Neural cell (in vitro differentiated cells): ENCODE measurements around the gene ADGRF3. TPM values are rescaled to one million over a fixed set of nuclear protein-coding genes. Genes with fewer than 3 reads are reported as not detected.

Experiments
- H2AFZ ChIP-seq: fragments of 200-600, 300-800 bp; sonication (generic), shearing (Covaris generic); 2 replicates; pipeline ENCODE4 v1.6.0; 2014; ENCODE audit warnings: low read depth, mild to moderate bottlenecking, antibody characterized with exemption, low read length, moderate library complexity
- H3F3A ChIP-seq: fragments of 200-600 bp; shearing (Covaris generic); 2 replicates; pipeline ENCODE4 v1.6.1; 2016; ENCODE audit warnings: mild to moderate bottlenecking, moderate library complexity, mixed read lengths, antibody characterized with exemption, low read length; ENCODE audit not compliant: insufficient read depth, poor library complexity, severe bottlenecking
- H3K27ac ChIP-seq: fragments of 200-600, 300-800 bp; sonication (generic), shearing (Covaris generic); 2 replicates; pipeline ENCODE4 v1.5.1; 2014; ENCODE audit warnings: mild to moderate bottlenecking, low read length, moderate library complexity
- H3K27me3 ChIP-seq: fragments of 300-800, 200-600 bp; sonication (generic), shearing (Covaris generic); 2 replicates; pipeline ENCODE4 v1.6.0; 2014; ENCODE audit warnings: mild to moderate bottlenecking, low read depth, low read length, moderate library complexity; ENCODE audit not compliant: insufficient read depth
- H3K36me3 ChIP-seq: fragments of 300-800, 200-600 bp; sonication (generic), shearing (Covaris generic); 2 replicates; pipeline ENCODE4 v1.5.1; 2014; ENCODE audit warnings: mild to moderate bottlenecking, antibody characterized with exemption, low read length, moderate library complexity; ENCODE audit not compliant: insufficient read depth
- H3K4me2 ChIP-seq: fragments of 300-800, 200-600 bp; sonication (generic), shearing (Covaris generic); 2 replicates; pipeline ENCODE4 v1.6.0; 2014; ENCODE audit warnings: mild to moderate bottlenecking, low read length
- H3K4me3 ChIP-seq: fragments of 300-800, 200-600 bp; sonication (generic), shearing (Covaris generic); 2 replicates; pipeline ENCODE4 v1.5.1; 2014; ENCODE audit warnings: mild to moderate bottlenecking, low read length, moderate library complexity
- H3K79me2 ChIP-seq: fragments of 200-600 bp; shearing (Covaris generic); replicated peaks from 2 replicates; pipeline ENCODE4 v1.6.0; 2014; ENCODE audit warnings: mild to moderate bottlenecking, low read length, moderate library complexity; ENCODE audit not compliant: insufficient read depth
- H3K9ac ChIP-seq: fragments of 300-800, 200-600 bp; sonication (generic), shearing (Covaris generic); 2 replicates; pipeline ENCODE4 v1.6.1; 2016; ENCODE audit warnings: mild to moderate bottlenecking, low read length, mixed read lengths
- H3K9me2 ChIP-seq: fragments of 200-600 bp; shearing (Covaris generic); 2 replicates; pipeline ENCODE4 v1.6.1; 2016; ENCODE audit warnings: mild to moderate bottlenecking, low read length, mixed read lengths; ENCODE audit not compliant: insufficient read depth
- H3K9me3 ChIP-seq: fragments of 200-600, 300-800 bp; sonication (generic), shearing (Covaris generic); 2 replicates; pipeline ENCODE4 v1.6.1; 2016; ENCODE audit warnings: mild to moderate bottlenecking, mixed run types, low read length, moderate library complexity, mixed read lengths
- H4K20me1 ChIP-seq: fragments of 200-600 bp; shearing (Covaris generic); 2 replicates; pipeline ENCODE4 v1.6.1; 2016; ENCODE audit warnings: mild to moderate bottlenecking, mixed run types; ENCODE audit not compliant: insufficient read depth
- EP300 ChIP-seq: fragments of 450-650 bp; conservative IDR thresholded peaks from 2 replicates; pipeline ENCODE4 v1.6.1; 2014; ENCODE audit warnings: antibody characterized with exemption, mild to moderate bottlenecking, moderate library complexity; ENCODE audit not compliant: poor library complexity, severe bottlenecking
- EZH2 ChIP-seq: fragments of 200-600, 300-800 bp; shearing (Covaris generic), sonication (generic); IDR thresholded peaks from 2 replicates; pipeline ENCODE4 v1.6.1; 2014; ENCODE audit warnings: antibody characterized with exemption, low read length, borderline replicate concordance, mild to moderate bottlenecking; ENCODE audit not compliant: insufficient read depth, poor library complexity, severe bottlenecking
- MXI1 ChIP-seq: fragments of 450-650 bp; conservative IDR thresholded peaks from 2 replicates; pipeline ENCODE4 v1.6.1; 2014; ENCODE audit warnings: antibody characterized with exemption, mild to moderate bottlenecking; ENCODE audit not compliant: poor library complexity, severe bottlenecking
- POLR2AphosphoS5 ChIP-seq: IDR thresholded peaks from 2 replicates; pipeline ENCODE4 v1.6.1; 2012
- RAD21 ChIP-seq: fragments of 450-650 bp; conservative IDR thresholded peaks from 2 replicates; pipeline ENCODE4 v1.6.1; 2014; ENCODE audit warnings: antibody characterized with exemption, mild to moderate bottlenecking, moderate library complexity
- SMC3 ChIP-seq: fragments of 450-650 bp; conservative IDR thresholded peaks from 2 replicates; pipeline ENCODE4 v1.6.1; 2014; ENCODE audit warnings: antibody characterized with exemption, mild to moderate bottlenecking, moderate library complexity; ENCODE audit not compliant: poor library complexity
- TAF1 ChIP-seq: IDR thresholded peaks from 2 replicates; pipeline ENCODE4 v1.6.1; 2012; ENCODE audit warnings: low read depth
- polyA plus RNA-seq: library from polyadenylated mRNA; depleted of rRNA; stranded (reverse); fragments of >200 nt; gene quantifications from 2 replicates; pipeline ENCODE4 v1.2.3, GENCODE V29; 2014
- TF ChIP-seq, protein P1 (sequence below): IDR thresholded peaks from 2 replicates; pipeline ENCODE4 v1.6.1; 2012; ENCODE audit warnings: borderline replicate concordance
- TF ChIP-seq, protein P2 (sequence below): fragments of 450-650 bp; IDR thresholded peaks from 2 replicates; pipeline ENCODE4 v1.5.1; 2014; ENCODE audit warnings: antibody characterized with exemption, mild to moderate bottlenecking, moderate library complexity; ENCODE audit not compliant: poor library complexity, severe bottlenecking

The ADGRF3 gene
- polyA plus RNA-seq, 1 donor from 2014 or later: 0.42 TPM

- Histone ChIP-seq H3K9ac (no peak overlapping the region), H2AFZ (no peak overlapping the region), H3K4me2 (no peak overlapping the region), H3K27ac (no peak overlapping the region), H3K9me2 (no peaks in the 10 kb centered on the region), H3K9me3 (no peaks in the 10 kb centered on the region), H3K79me2 (no peaks in the 10 kb centered on the region), H3K36me3 (peaks cover 3% of the 10 kb centered on the region), H4K20me1 (no peaks in the 10 kb centered on the region), H3K4me3 (no peak overlapping the region), H3K27me3 (no peaks in the 10 kb centered on the region), H3F3A (no peaks in the 10 kb centered on the region)
- no peak for TF ChIP-seq SMC3
- no peak for TF ChIP-seq POLR2AphosphoS5
- TF ChIP-seq, protein P1, sequence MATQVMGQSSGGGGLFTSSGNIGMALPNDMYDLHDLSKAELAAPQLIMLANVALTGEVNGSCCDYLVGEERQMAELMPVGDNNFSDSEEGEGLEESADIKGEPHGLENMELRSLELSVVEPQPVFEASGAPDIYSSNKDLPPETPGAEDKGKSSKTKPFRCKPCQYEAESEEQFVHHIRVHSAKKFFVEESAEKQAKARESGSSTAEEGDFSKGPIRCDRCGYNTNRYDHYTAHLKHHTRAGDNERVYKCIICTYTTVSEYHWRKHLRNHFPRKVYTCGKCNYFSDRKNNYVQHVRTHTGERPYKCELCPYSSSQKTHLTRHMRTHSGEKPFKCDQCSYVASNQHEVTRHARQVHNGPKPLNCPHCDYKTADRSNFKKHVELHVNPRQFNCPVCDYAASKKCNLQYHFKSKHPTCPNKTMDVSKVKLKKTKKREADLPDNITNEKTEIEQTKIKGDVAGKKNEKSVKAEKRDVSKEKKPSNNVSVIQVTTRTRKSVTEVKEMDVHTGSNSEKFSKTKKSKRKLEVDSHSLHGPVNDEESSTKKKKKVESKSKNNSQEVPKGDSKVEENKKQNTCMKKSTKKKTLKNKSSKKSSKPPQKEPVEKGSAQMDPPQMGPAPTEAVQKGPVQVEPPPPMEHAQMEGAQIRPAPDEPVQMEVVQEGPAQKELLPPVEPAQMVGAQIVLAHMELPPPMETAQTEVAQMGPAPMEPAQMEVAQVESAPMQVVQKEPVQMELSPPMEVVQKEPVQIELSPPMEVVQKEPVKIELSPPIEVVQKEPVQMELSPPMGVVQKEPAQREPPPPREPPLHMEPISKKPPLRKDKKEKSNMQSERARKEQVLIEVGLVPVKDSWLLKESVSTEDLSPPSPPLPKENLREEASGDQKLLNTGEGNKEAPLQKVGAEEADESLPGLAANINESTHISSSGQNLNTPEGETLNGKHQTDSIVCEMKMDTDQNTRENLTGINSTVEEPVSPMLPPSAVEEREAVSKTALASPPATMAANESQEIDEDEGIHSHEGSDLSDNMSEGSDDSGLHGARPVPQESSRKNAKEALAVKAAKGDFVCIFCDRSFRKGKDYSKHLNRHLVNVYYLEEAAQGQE: no peak
These were observed 66.7 kb downstream of the ADGRF3 start for GRCh38 chr2:26279886-26280285.

DNA sequence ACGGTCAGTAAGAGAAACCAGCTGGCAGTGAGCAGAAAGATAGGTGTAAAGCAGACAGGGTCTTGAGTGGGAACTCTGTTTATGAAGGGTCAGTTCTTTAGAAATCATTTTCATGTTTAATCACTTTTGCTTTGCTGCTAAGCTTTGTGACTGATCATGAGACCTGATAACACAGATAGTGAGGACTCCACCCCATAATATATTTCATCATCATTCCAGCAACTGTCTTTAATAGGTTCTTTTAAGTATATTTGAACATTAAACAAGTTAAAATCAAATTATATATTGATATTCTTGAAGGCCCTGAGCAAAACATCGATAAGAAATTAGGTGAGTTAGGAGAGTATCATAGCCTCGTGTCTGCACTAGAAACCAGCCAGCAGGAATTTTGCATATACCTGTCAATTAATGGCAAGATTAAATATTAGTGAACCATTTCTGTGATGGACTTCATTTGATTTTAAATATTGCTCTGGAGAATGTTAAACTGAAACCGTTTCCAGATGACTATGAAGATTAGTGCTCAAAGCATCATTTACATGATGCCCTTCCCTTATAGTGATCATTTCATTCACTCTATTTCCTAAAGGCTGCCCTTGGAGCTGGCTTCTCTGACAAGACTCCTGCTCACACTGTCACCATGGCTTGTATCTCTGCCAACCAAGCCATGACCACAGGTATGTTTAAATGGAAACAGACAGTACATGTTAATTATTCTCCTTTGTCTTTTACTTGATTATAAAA lies 69.9 kb downstream of the ADGRF3 start:
- H3K4me3 ChIP-seq: no peak overlapping the region
- no peak overlapping the region for H3K9ac ChIP-seq
- H3K9me3 ChIP-seq: no peaks in the 10 kb centered on the region
- H3K36me3 ChIP-seq: peaks cover 3% of the 10 kb centered on the region
- H4K20me1 ChIP-seq: no peaks in the 10 kb centered on the region
- H3K79me2 ChIP-seq: no peaks in the 10 kb centered on the region
- H3F3A ChIP-seq: no peaks in the 10 kb centered on the region
- no peak overlapping the region for H2AFZ ChIP-seq
- TF ChIP-seq, protein P2, sequence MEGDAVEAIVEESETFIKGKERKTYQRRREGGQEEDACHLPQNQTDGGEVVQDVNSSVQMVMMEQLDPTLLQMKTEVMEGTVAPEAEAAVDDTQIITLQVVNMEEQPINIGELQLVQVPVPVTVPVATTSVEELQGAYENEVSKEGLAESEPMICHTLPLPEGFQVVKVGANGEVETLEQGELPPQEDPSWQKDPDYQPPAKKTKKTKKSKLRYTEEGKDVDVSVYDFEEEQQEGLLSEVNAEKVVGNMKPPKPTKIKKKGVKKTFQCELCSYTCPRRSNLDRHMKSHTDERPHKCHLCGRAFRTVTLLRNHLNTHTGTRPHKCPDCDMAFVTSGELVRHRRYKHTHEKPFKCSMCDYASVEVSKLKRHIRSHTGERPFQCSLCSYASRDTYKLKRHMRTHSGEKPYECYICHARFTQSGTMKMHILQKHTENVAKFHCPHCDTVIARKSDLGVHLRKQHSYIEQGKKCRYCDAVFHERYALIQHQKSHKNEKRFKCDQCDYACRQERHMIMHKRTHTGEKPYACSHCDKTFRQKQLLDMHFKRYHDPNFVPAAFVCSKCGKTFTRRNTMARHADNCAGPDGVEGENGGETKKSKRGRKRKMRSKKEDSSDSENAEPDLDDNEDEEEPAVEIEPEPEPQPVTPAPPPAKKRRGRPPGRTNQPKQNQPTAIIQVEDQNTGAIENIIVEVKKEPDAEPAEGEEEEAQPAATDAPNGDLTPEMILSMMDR: no peak
- TF ChIP-seq RAD21: no peak
- no peak for TF ChIP-seq TAF1
- no peak for TF ChIP-seq SMC3
- TF ChIP-seq EP300: no peak
- no peak for TF ChIP-seq POLR2AphosphoS5
- TF ChIP-seq, protein P1: no peak
- no peak for TF ChIP-seq EZH2
- TF ChIP-seq MXI1: no peak
- no peak overlapping the region for H3K4me2 ChIP-seq
- H3K9me2 ChIP-seq: no peaks in the 10 kb centered on the region
- H3K27ac ChIP-seq: no peak overlapping the region
- no peaks in the 10 kb centered on the region for H3K27me3 ChIP-seq
